GM19025 (cell line): ENCODE results near the gene HSD17B2.

Experiments used
- ATAC-seq: cut with Tn5 transposase; IDR thresholded peaks from one replicate; pipeline ENCODE4 v1.9.1; 2021; ENCODE audit warnings: mild to moderate bottlenecking, low read depth, moderate library complexity; ENCODE audit not compliant: unreplicated experiment

The HSD17B2 gene

GRCh38 chr16:82017911-82018568, 17.0 kb upstream of the HSD17B2 start:
- no peak for ATAC-seq

- no peak for ATAC-seq
Observed at GRCh38 chr16:82019535-82019934, 15.5 kb upstream of the HSD17B2 start.

GRCh38 chr16:82020051-82020450, 15.0 kb upstream of the HSD17B2 start:
- no peak for ATAC-seq

GRCh38 chr16:82023206-82023605, 11.8 kb upstream of the HSD17B2 start:
- ATAC-seq = no peak

- ATAC-seq = no peak
Observed at GRCh38 chr16:82024316-82024715, 10.7 kb upstream of the HSD17B2 start.

- no peak for ATAC-seq
Observed at GRCh38 chr16:82024883-82025282, 10.2 kb upstream of the HSD17B2 start.

GRCh38 chr16:82027629-82028064, 7.4 kb upstream of the HSD17B2 start:
- no peak for ATAC-seq

GRCh38 chr16:82031116-82032084, 3.7 kb upstream of the HSD17B2 start:
- no peak for ATAC-seq

- no peak for ATAC-seq
Observed at GRCh38 chr16:82033006-82033405, 2.0 kb upstream of the HSD17B2 start.

- ATAC-seq = no peak
Observed at GRCh38 chr16:82033683-82034300, 1.3 kb upstream of the HSD17B2 start.

GRCh38 chr16:82037251-82037650, 2.2 kb downstream of the HSD17B2 start:
- no peak for ATAC-seq

- ATAC-seq = no peak
Observed at GRCh38 chr16:82037666-82038065, 2.6 kb downstream of the HSD17B2 start.

- ATAC-seq = no peak
Observed at GRCh38 chr16:82040296-82040695, 5.2 kb downstream of the HSD17B2 start.

- ATAC-seq = no peak
Observed at GRCh38 chr16:82041542-82041941, 6.5 kb downstream of the HSD17B2 start.

- ATAC-seq = no peak
Observed at GRCh38 chr16:82042144-82042543, 7.1 kb downstream of the HSD17B2 start.

- ATAC-seq = no peak
Observed at GRCh38 chr16:82042846-82043245, 7.8 kb downstream of the HSD17B2 start.

- ATAC-seq = no peak
Observed at GRCh38 chr16:82043680-82044584, 8.9 kb downstream of the HSD17B2 start.

GRCh38 chr16:82044585-82044911, 9.5 kb downstream of the HSD17B2 start:
- no peak for ATAC-seq

GRCh38 chr16:82045465-82045864, 10.4 kb downstream of the HSD17B2 start:
- ATAC-seq = no peak

- ATAC-seq = no peak
Observed at GRCh38 chr16:82046541-82046940, 11.5 kb downstream of the HSD17B2 start.
